ENCODE measurements around the gene CLIC1.

GRCh38 chr6:31705931-31706330 is 30.4 kb downstream of the CLIC1 start:
- TF ChIP-seq RCOR1 (IDR thresholded peaks at IDR 0.05; ENCODE audit: low read depth, low read length) = no peak
- no peak for TF ChIP-seq POLR2A (IDR thresholded peaks at IDR 0.05; ENCODE audit: low read length)
- TF ChIP-seq CTCF (IDR thresholded peaks at IDR 0.05) = no peak
- TF ChIP-seq MAX (IDR thresholded peaks at IDR 0.05) = no peak
- no peak for TF ChIP-seq KDM1A (IDR thresholded peaks at IDR 0.05; ENCODE audit: low read depth)
- TF ChIP-seq PHF8 (IDR thresholded peaks at IDR 0.05; ENCODE audit: borderline replicate concordance, low read depth) = no peak
- no peak for TF ChIP-seq ELK1 (IDR thresholded peaks at IDR 0.05; ENCODE audit: low read depth, low read length)
- no peak for TF ChIP-seq HOXB5 (CRISPR knock-in tag; IDR thresholded peaks at IDR 0.05)
- no peak for TF ChIP-seq HMGXB4 (CRISPR knock-in tag; IDR thresholded peaks at IDR 0.05; ENCODE audit: borderline replicate concordance)
- no peak for TF ChIP-seq RNF2 (IDR thresholded peaks at IDR 0.05; ENCODE audit: borderline replicate concordance, low read depth)

All from A549 (cell line).